Loucy (cell line): ENCODE results near the gene DCAKD.

Experiments used
- H2AFZ ChIP-seq: fragments of 200-600 bp; sonication (generic); 2 replicates; pipeline ENCODE4 v1.6.0; 2016; ENCODE audit warnings: antibody characterized with exemption, mild to moderate bottlenecking, low read length, moderate library complexity
- H3F3A ChIP-seq: fragments of 200-600 bp; 2 replicates; pipeline ENCODE4 v1.6.0; 2016; ENCODE audit warnings: antibody characterized with exemption, low read depth, mild to moderate bottlenecking
- H3K27me3 ChIP-seq: fragments of 200-600 bp; sonication (generic); 2 replicates; pipeline ENCODE4 v1.6.1; 2014; ENCODE audit warnings: low read length, mild to moderate bottlenecking; ENCODE audit not compliant: insufficient read depth, poor library complexity, severe bottlenecking
- H3K36me3 ChIP-seq: fragments of 200-600 bp; sonication (generic); 2 replicates; pipeline ENCODE4 v1.6.1; 2016; ENCODE audit warnings: low read length; ENCODE audit not compliant: insufficient read depth
- H3K4me1 ChIP-seq: fragments of 200-600 bp; sonication (generic); 2 replicates; pipeline ENCODE4 v1.5.1; 2014; ENCODE audit warnings: low read length, mild to moderate bottlenecking; ENCODE audit not compliant: insufficient read depth, poor library complexity, severe bottlenecking
- H3K4me2 ChIP-seq: fragments of 200-600 bp; sonication (generic); 2 replicates; pipeline ENCODE4 v1.6.0; 2014; ENCODE audit warnings: antibody characterized with exemption, low read length, low read depth, mild to moderate bottlenecking; ENCODE audit not compliant: poor library complexity, severe bottlenecking
- H3K4me3 ChIP-seq: fragments of 200-600 bp; sonication (generic); 2 replicates; pipeline ENCODE4 v1.5.1; 2014; ENCODE audit warnings: low read length, mild to moderate bottlenecking, mixed read lengths; ENCODE audit not compliant: poor library complexity, severe bottlenecking
- H3K79me2 ChIP-seq: fragments of 200-600 bp; sonication (generic); 2 replicates; pipeline ENCODE4 v1.6.1; 2014; ENCODE audit warnings: low read length; ENCODE audit not compliant: insufficient read depth
- H3K9ac ChIP-seq: fragments of 200-600 bp; sonication (generic); 2 replicates; pipeline ENCODE4 v1.6.0; 2014; ENCODE audit warnings: mild to moderate bottlenecking, low read depth, low read length, moderate library complexity; ENCODE audit not compliant: poor library complexity, severe bottlenecking
- H3K9me2 ChIP-seq: fragments of 200-600 bp; sonication (generic); replicated peaks from 2 replicates; pipeline ENCODE4 v1.6.1; 2016; ENCODE audit warnings: low read depth, low read length, mixed read lengths
- H3K9me3 ChIP-seq: fragments of 200-600 bp; sonication (generic); 2 replicates; pipeline ENCODE4 v1.6.1; 2014; ENCODE audit warnings: mild to moderate bottlenecking, antibody characterized with exemption, low read length, low read depth; ENCODE audit not compliant: insufficient read depth
- H4K20me1 ChIP-seq: fragments of 200-600 bp; sonication (generic); 2 replicates; pipeline ENCODE4 v1.6.0; 2014; ENCODE audit warnings: antibody characterized with exemption, low read length, mild to moderate bottlenecking; ENCODE audit not compliant: insufficient read depth, poor library complexity, severe bottlenecking
- CTCF ChIP-seq: fragments of 200-600 bp; sonication (generic); conservative IDR thresholded peaks from 2 replicates; pipeline ENCODE4 v1.5.1; 2014; ENCODE audit warnings: mild to moderate bottlenecking, antibody characterized with exemption, low read length
- EZH2phosphoT487 ChIP-seq: fragments of 200-600 bp; IDR thresholded peaks from 2 replicates; pipeline ENCODE4 v1.6.1; 2018; ENCODE audit warnings: antibody characterized with exemption, mild to moderate bottlenecking, moderate library complexity, borderline replicate concordance

Gene DCAKD

GRCh38 chr17:45051060-45051719, at the start of gene DCAKD:
Gene DCAKD, minus strand, starts transcription at chr17:45051632. Its CDS starts 16,747 bp downstream, at chr17:45034885.
- Histone ChIP-seq H3K4me3 (peak within 1 kb of the TSS; percentile 91), H3K4me1 (peaks cover 21% of the 10 kb centered on the region), H2AFZ (peak within 1 kb of the TSS; percentile 76), H3K36me3 (no peaks in the 10 kb centered on the region), H3K9me2 (no peaks in the 10 kb centered on the region), H3K79me2 (peaks cover 31% of the 10 kb centered on the region), H3K27me3 (no peaks in the 10 kb centered on the region), H3K9me3 (no peaks in the 10 kb centered on the region), H3F3A (no peaks in the 10 kb centered on the region; the same call in 1 of the 2 replicates), H3K4me2 (peak within 1 kb of the TSS; percentile 87), H4K20me1 (no peaks in the 10 kb centered on the region), H3K9ac (peak within 1 kb of the TSS; percentile 99)
- TF ChIP-seq CTCF, result no peak
- no peak for TF ChIP-seq EZH2phosphoT487

- no peak overlapping the region for H2AFZ ChIP-seq
- H3F3A ChIP-seq, result no peaks in the 10 kb centered on the region
- H3K79me2 ChIP-seq, result no peaks in the 10 kb centered on the region
- no peak overlapping the region for H3K4me3 ChIP-seq
- H3K27me3 ChIP-seq, result no peaks in the 10 kb centered on the region
- no peaks in the 10 kb centered on the region for H3K9me2 ChIP-seq
- TF ChIP-seq CTCF, result peak; percentile 94
- no peak for TF ChIP-seq EZH2phosphoT487
- H4K20me1 ChIP-seq, result no peaks in the 10 kb centered on the region
- H3K9ac ChIP-seq, result no peak overlapping the region
- H3K4me1 ChIP-seq, result no peaks in the 10 kb centered on the region
- H3K9me3 ChIP-seq, result no peaks in the 10 kb centered on the region
- H3K36me3 ChIP-seq, result peaks cover 75% of the 10 kb centered on the region; the same call in 1 of the 2 replicates
- H3K4me2 ChIP-seq, result no peak overlapping the region
Observed at GRCh38 chr17:45098869-45099616, 47.6 kb upstream of the DCAKD start.

GRCh38 chr17:45098081-45098868, 46.8 kb upstream of the DCAKD start:
- H4K20me1 ChIP-seq, result no peaks in the 10 kb centered on the region

More at GRCh38 chr17:45098081-45098868, 46.8 kb upstream of the DCAKD start:
- no peaks in the 10 kb centered on the region for H3F3A ChIP-seq
- no peak overlapping the region for H3K4me2 ChIP-seq
- H3K27me3 ChIP-seq, result no peaks in the 10 kb centered on the region
- H3K9me2 ChIP-seq, result no peaks in the 10 kb centered on the region
- H3K4me3 ChIP-seq, result no peak overlapping the region
- no peak overlapping the region for H2AFZ ChIP-seq
- H3K4me1 ChIP-seq, result no peaks in the 10 kb centered on the region
- H3K9me3 ChIP-seq, result no peaks in the 10 kb centered on the region
- H3K9ac ChIP-seq, result no peak overlapping the region
- H3K79me2 ChIP-seq, result no peaks in the 10 kb centered on the region
- TF ChIP-seq CTCF (no peak), EZH2phosphoT487 (no peak)
- H3K36me3 ChIP-seq, result peaks cover 75% of the 10 kb centered on the region; the same call in 1 of the 2 replicates
